A549 (cell line): ENCODE data around the gene PNN. TPM values are rescaled to one million over a fixed set of nuclear protein-coding genes. Genes with fewer than 3 reads are reported as not detected.
"Not testable (repeated sequence)": the region's sequence is repeated elsewhere in the genome, so short reads cannot be mapped to it uniquely, and the experiment has no call there.

Experiments
- ATAC-seq, 2 experiments: fragments of 200-7000 bp in 1 of 2; fragments of >200 bp in 1 of 2; cut with Nextera tagmentation in 1 of 2; cut with Tn5 transposase in 1 of 2; 3 replicates each; pipeline versions ENCODE4 v1.8.0 to v1.9.1; 2018 to 2020; ENCODE audit warnings: mild to moderate bottlenecking in 1 of 2, moderate library complexity in 1 of 2
- CTCF ChIA-PET: fragments of 300-600 bp; sonication (Branson Sonifier 250); formaldehyde crosslinking; extraction: SDS; loops from one replicate; lab custom pipeline; 2021; ENCODE audit warnings: antibody characterized with exemption, inconsistent platforms; lab: Yijun Ruan, JAX
- POLR2A ChIA-PET: fragments of 350-600 bp; formaldehyde crosslinking; extraction: SDS; loops from one replicate; lab custom pipeline; 2021; ENCODE audit warnings: antibody characterized with exemption, inconsistent platforms; lab: Yijun Ruan, JAX
- DNase-seq, 2 experiments: peaks; one replicate each; pipeline versions ENCODE4 v3.0.0 to v3.0.0-alpha.2; 2011 to 2016; ENCODE audit warnings: low read depth in 1 of 2, low spot score in 1 of 2
- FAIRE-seq: peaks from 2 replicates; lab custom pipeline; 2011; peaks lifted over from hg19 to GRCh38; lab: Jason Lieb, UNC
- H3K27ac ChIP-seq, 2 experiments: fragments of >200 bp; sonication (Bioruptor Twin); formaldehyde crosslinking; 3 replicates each; pipeline ENCODE4 v1.5.1; 2016 to 2017
- H3K4me1 ChIP-seq: fragments of >200 bp; sonication (Bioruptor Twin); formaldehyde crosslinking; 3 replicates; pipeline ENCODE4 v1.6.1; 2016
- H3K4me2 ChIP-seq: fragments of >200 bp; sonication (Bioruptor Twin); formaldehyde crosslinking; 3 replicates; pipeline ENCODE4 v1.6.1; 2016
- H3K4me3 ChIP-seq: fragments of >200 bp; sonication (Bioruptor Twin); formaldehyde crosslinking; 3 replicates; pipeline ENCODE4 v1.5.1; 2016
- H3K9me3 ChIP-seq: fragments of >200 bp; sonication (Bioruptor Twin); formaldehyde crosslinking; 3 replicates; pipeline ENCODE4 v1.6.1; 2016
- BHLHE40 ChIP-seq: IDR thresholded peaks from 2 replicates; pipeline ENCODE4 v1.6.1; 2012; ENCODE audit warnings: low read depth, low read length, inconsistent platforms
- EHF ChIP-seq: fragments of 250-450 bp; sonication (Bioruptor Pico); IDR thresholded peaks from 2 replicates; pipeline ENCODE4 v1.5.0; 2020; ENCODE audit warnings: mild to moderate bottlenecking
- EHMT2 ChIP-seq: fragments of 200-600 bp; sonication (generic); IDR thresholded peaks from 2 replicates; pipeline ENCODE4 v1.6.1; 2016; ENCODE audit warnings: antibody characterized with exemption, low read depth, mild to moderate bottlenecking, moderate library complexity
- ESRRA ChIP-seq: fragments of 150-350 bp; IDR thresholded peaks from 2 replicates; pipeline ENCODE4 v1.6.1; 2014; ENCODE audit warnings: mild to moderate bottlenecking, low read length, borderline replicate concordance
- FOSB ChIP-seq: fragments of 250-450 bp; sonication (Bioruptor Pico); IDR thresholded peaks from 2 replicates; pipeline ENCODE4 v1.5.0; 2020; ENCODE audit warnings: mild to moderate bottlenecking, moderate library complexity
- FOSL2 ChIP-seq, 2 experiments: fragments of 450-650 bp in 1 of 2; fragments of >200 bp in 1 of 2; sonication (Bioruptor Twin) in 1 of 2; formaldehyde crosslinking; IDR thresholded peaks; 2 replicates each; pipeline versions ENCODE4 v1.5.0 to v1.6.1; 2016 to 2020; ENCODE audit warnings: mild to moderate bottlenecking in 1 of 2, moderate library complexity in 1 of 2
- GATA3 ChIP-seq: IDR thresholded peaks from 2 replicates; pipeline ENCODE4 v1.6.1; 2012; ENCODE audit warnings: borderline replicate concordance
- HDAC2 ChIP-seq: fragments of 200-600 bp; sonication (generic); IDR thresholded peaks from 2 replicates; pipeline ENCODE4 v1.6.1; 2016
- HOXA7 ChIP-seq: fragments of 250-450 bp; sonication (Bioruptor Pico); IDR thresholded peaks from 2 replicates; pipeline ENCODE4 v1.5.0; 2020; ENCODE audit warnings: mild to moderate bottlenecking, moderate library complexity
- KDM5A ChIP-seq: fragments of 200-600 bp; sonication (generic); IDR thresholded peaks from 2 replicates; pipeline ENCODE4 v1.6.1; 2016; ENCODE audit warnings: antibody characterized with exemption, mild to moderate bottlenecking
- MAZ ChIP-seq: fragments of 150-350 bp; IDR thresholded peaks from 2 replicates; pipeline ENCODE4 v1.6.1; 2014; ENCODE audit warnings: antibody characterized with exemption, low read depth, low read length, borderline replicate concordance
- NR3C1 ChIP-seq: fragments of >200 bp; sonication (Bioruptor Twin); formaldehyde crosslinking; IDR thresholded peaks from 3 replicates; pipeline ENCODE4 v1.6.1; 2017
- POLR2A ChIP-seq: IDR thresholded peaks from 2 replicates; pipeline ENCODE4 v1.6.1; 2012; ENCODE audit warnings: mild to moderate bottlenecking, low read length
- SMC3 ChIP-seq: fragments of >200 bp; sonication (Bioruptor Twin); formaldehyde crosslinking; IDR thresholded peaks from 3 replicates; pipeline ENCODE4 v1.6.1; 2018; ENCODE audit warnings: inconsistent platforms
- TFCP2L1 ChIP-seq: fragments of 250-450 bp; sonication (Bioruptor Pico); IDR thresholded peaks from 2 replicates; pipeline ENCODE4 v1.5.0; 2021; ENCODE audit warnings: mild to moderate bottlenecking
- ZNF302 ChIP-seq: fragments of 250-450 bp; sonication (Bioruptor Pico); IDR thresholded peaks from 2 replicates; pipeline ENCODE4 v1.9.0; 2021; ENCODE audit warnings: inconsistent platforms, mild to moderate bottlenecking, moderate library complexity
- WGBS: methylation state at CpG from one replicate; pipeline ENCODE4 v1.1.6; 2017; ENCODE audit errors: missing lambda C conversion rate; 5-methylcytosine and 5-hydroxymethylcytosine counted together
- polyA plus RNA-seq, 4 experiments: library from polyadenylated mRNA; depleted of rRNA in 3 of 4; stranded (reverse); fragments of >200 nt; fragmentation: RNase III in 1 of 4; extraction: RNeasy Plus Mini Kit Qiagen cat#74134 plus additional on column Dnase treatment in 1 of 4; gene quantifications; 2 replicates in 3 of 4; 3 replicates in 1 of 4; pipeline ENCODE4 v1.2.3, GENCODE V29; 2011 to 2017
- TF ChIP-seq, protein P1 (sequence below): fragments of 250-450 bp; sonication (Bioruptor Pico); IDR thresholded peaks from 2 replicates; pipeline ENCODE4 v1.5.0; 2021; ENCODE audit warnings: mild to moderate bottlenecking, moderate library complexity, borderline replicate concordance
- TF ChIP-seq, protein P2 (sequence below): fragments of 250-450 bp; sonication (Bioruptor Pico); IDR thresholded peaks from 2 replicates; pipeline ENCODE4 v1.5.0; 2020; ENCODE audit warnings: low read depth, mild to moderate bottlenecking, moderate library complexity
- TF ChIP-seq, protein P3 (sequence below): fragments of 150-350 bp; IDR thresholded peaks from 2 replicates; pipeline ENCODE4 v1.6.1; 2014; ENCODE audit warnings: low read depth, mild to moderate bottlenecking, low read length

PNN gene
- polyA plus RNA-seq, 2 of the 4 experiments (the other 2 are of a cell fraction) = 50.1 to 117 TPM

DNA sequence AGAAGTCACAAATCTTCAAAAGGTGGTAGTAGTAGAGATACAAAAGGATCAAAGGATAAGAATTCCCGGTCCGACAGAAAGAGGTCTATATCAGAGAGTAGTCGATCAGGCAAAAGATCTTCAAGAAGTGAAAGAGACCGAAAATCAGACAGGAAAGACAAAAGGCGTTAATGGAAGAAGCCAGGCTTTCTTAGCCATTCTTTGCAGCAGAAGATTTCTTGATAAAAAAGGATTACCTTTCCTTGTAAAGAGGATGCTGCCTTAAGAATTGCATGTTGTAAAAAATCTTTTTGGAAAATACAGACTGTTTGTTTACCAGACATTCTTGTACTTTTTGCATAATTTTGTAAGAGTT is 6.6 kb downstream of the PNN start:
- ATAC-seq = no peak
- DNase-seq = no peak
- 83% methylated on average over 5 of the region's 5 CpGs for WGBS
- CTCF ChIA-PET = no interaction called here
- Histone ChIP-seq H3K9me3 (no peaks in the 10 kb centered on the region), H3K4me1 (peaks cover 30% of the 10 kb centered on the region), H3K4me3 (no peak overlapping the region), H3K4me2 (no peak overlapping the region), H3K27ac (no peak overlapping the region)
- FAIRE-seq = no peak
- TF ChIP-seq TFCP2L1 (CRISPR knock-in tag) (no peak), SMC3 (no peak), KDM5A (no peak), BHLHE40 (no peak), EHF (CRISPR knock-in tag) (no peak), POLR2A (no peak), ESRRA (no peak), FOSB (CRISPR knock-in tag) (no peak), HOXA7 (no peak; the same call in 1 of the 2 replicates), EHMT2 (no peak), ZNF302 (CRISPR knock-in tag) (no peak), NR3C1 (no peak), MAZ (no peak)
- TF ChIP-seq, protein P1, sequence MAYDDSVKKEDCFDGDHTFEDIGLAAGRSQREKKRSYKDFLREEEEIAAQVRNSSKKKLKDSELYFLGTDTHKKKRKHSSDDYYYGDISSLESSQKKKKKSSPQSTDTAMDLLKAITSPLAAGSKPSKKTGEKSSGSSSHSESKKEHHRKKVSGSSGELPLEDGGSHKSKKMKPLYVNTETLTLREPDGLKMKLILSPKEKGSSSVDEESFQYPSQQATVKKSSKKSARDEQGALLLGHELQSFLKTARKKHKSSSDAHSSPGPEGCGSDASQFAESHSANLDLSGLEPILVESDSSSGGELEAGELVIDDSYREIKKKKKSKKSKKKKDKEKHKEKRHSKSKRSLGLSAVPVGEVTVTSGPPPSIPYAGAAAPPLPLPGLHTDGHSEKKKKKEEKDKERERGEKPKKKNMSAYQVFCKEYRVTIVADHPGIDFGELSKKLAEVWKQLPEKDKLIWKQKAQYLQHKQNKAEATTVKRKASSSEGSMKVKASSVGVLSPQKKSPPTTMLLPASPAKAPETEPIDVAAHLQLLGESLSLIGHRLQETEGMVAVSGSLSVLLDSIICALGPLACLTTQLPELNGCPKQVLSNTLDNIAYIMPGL (CRISPR knock-in tag) = no peak
- TF ChIP-seq, protein P2, sequence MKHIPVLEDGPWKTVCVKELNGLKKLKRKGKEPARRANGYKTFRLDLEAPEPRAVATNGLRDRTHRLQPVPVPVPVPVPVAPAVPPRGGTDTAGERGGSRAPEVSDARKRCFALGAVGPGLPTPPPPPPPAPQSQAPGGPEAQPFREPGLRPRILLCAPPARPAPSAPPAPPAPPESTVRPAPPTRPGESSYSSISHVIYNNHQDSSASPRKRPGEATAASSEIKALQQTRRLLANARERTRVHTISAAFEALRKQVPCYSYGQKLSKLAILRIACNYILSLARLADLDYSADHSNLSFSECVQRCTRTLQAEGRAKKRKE (CRISPR knock-in tag) = no peak
- TF ChIP-seq, protein P3, sequence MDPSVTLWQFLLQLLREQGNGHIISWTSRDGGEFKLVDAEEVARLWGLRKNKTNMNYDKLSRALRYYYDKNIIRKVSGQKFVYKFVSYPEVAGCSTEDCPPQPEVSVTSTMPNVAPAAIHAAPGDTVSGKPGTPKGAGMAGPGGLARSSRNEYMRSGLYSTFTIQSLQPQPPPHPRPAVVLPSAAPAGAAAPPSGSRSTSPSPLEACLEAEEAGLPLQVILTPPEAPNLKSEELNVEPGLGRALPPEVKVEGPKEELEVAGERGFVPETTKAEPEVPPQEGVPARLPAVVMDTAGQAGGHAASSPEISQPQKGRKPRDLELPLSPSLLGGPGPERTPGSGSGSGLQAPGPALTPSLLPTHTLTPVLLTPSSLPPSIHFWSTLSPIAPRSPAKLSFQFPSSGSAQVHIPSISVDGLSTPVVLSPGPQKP = no peak
- POLR2A ChIA-PET = no interaction called here

DNA sequence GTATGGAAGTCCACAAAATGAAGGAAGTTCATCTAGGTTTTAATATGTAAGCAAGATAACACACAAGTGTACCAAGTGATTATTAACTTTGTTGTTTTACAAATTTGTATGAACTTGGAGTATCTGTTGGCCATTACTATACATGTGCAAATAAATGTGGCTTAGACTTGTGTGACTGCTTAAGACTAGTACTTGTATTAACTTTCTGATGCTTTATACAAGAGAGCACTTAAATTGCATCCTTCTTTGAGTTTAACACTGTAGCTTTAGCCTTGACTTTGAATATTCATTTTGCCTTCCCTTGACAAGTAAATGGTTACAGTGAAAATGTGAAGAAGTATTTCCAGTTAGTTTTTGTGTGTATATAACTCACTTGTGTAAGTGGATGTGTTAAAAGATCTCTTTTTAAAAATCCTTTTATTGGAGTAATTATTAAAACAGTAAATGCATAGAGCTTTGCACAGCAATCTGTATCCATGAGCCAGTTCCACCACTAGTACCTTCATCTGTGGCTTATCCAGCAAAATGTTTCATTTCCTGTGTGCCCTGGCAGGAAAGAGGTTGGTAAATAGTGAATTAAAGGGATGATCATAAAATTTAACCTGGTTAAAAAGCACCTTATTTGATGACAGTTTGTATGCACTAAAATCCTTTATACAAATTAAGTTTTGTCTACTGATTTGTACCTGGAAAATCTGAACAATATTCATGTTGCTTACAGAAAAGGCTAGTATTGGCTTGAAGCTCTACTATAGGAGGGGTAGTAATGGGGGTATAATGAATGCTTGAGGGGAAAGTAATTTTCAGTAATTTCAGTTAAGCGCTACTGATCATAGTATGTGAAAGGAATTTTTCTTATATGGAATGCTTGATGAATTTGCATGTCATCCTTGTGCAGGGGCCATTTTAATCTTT is 8.0 kb downstream of the PNN start:
- Histone ChIP-seq H3K27ac (no peak overlapping the region), H3K4me1 (peaks cover 17% of the 10 kb centered on the region; the same call in 2 of the 3 replicates), H3K4me2 (no peak overlapping the region), H3K4me3 (no peak overlapping the region), H3K9me3 (no peaks in the 10 kb centered on the region)
- no peak for ATAC-seq
- DNase-seq = no peak
- TF ChIP-seq GATA3 (no peak), HDAC2 (no peak), FOSL2 (IDR thresholded peaks at IDR 0.05) (no peak), FOSL2 (CRISPR knock-in tag; IDR thresholded peaks at IDR 0.05) (no peak), ZNF302 (CRISPR knock-in tag) (no peak), HOXA7 (peak; percentile 70; the same call in 1 of the 2 replicates)
- TF ChIP-seq, protein P1 (CRISPR knock-in tag) = 0 out of 2 replicates have a peak, but pooled peaks have one; percentile 14
- no peak for FAIRE-seq
- ChIA-PET CTCF (no interaction called here), POLR2A (interaction anchor here (0.7 to 1.5 kb wide), 2 partner anchors 7 to 13 kb away, joined by 3 to 6 read pairs; partner anchors contain the start of gene TRAPPC6B)
- WGBS = 100% methylated on average over 1 of the region's 1 CpG

DNA sequence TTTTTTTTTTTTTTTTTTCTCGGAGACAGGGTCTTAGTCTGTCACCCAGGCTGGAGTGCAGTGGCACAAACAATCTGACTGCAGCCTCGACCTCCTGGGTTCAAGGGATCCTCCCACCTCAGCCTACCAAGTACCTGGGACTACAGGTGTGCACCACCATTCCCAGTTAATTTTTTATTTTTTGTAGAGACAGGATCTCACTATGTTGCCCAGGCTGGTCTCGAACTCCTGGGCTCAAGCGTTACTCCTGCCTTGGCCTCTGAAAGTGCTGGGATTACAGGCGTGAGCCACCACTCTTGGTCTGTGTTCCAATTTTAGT is 8.6 kb downstream of the PNN start:
- POLR2A ChIA-PET = interaction anchor here (1.5 kb wide), 1 partner anchor 13 kb away, joined by 6 read pairs; the partner anchor contains the start of gene TRAPPC6B
- CTCF ChIA-PET, DNase-seq, H3K9me3 ChIP-seq, ATAC-seq, H3K4me2 ChIP-seq, FAIRE-seq, H3K27ac ChIP-seq, H3K4me3 ChIP-seq: not testable (repeated sequence)
- H3K4me1 ChIP-seq = peaks cover 15% of the 10 kb centered on the region; the same call in 2 of the 3 replicates
- WGBS = 90% methylated on average over 5 of the region's 5 CpGs
